ENCODE measurements around the gene NAIF1. TPM values are rescaled to one million over a fixed set of nuclear protein-coding genes. Genes with fewer than 3 reads are reported as not detected.

The NAIF1 gene
- total RNA-seq, 2 donors from 2014 or later, result 5.8 to 8.2 TPM

- Histone ChIP-seq H3K4me3 (no peak overlapping the region), H3K36me3 (peaks cover 9% of the 10 kb centered on the region), H3K27ac (peak overlapping the region; percentile 86 to 89), H3K27me3 (no peaks in the 10 kb centered on the region), H3K4me1 (peaks cover 0 to 97% of the 10 kb centered on the region in 2 donors), H3K9me3 (no peaks in the 10 kb centered on the region)
- DNase-seq (ENCODE audit: low spot score), result no peak
- no peak for TF ChIP-seq CTCF (IDR thresholded peaks at IDR 0.05)
Observed at GRCh38 chr9:128096616-128097536, 29.8 kb upstream of the NAIF1 start.

GRCh38 chr9:128094950-128095544 lies 27.9 kb upstream of the NAIF1 start:
- H3K9me3 ChIP-seq, result no peaks in the 10 kb centered on the region
- no peak for TF ChIP-seq CTCF (IDR thresholded peaks at IDR 0.05)
- no peak for DNase-seq (ENCODE audit: low spot score)
- peaks cover 0 to 93% of the 10 kb centered on the region in 2 donors for H3K4me1 ChIP-seq
- H3K36me3 ChIP-seq, result no peaks in the 10 kb centered on the region
- no peak overlapping the region for H3K4me3 ChIP-seq
- H3K27me3 ChIP-seq, result no peaks in the 10 kb centered on the region
- H3K27ac ChIP-seq, result peak overlapping the region; percentile 86 to 89

GRCh38 chr9:128094166-128094949 lies 27.2 kb upstream of the NAIF1 start:
- H3K4me1 ChIP-seq, result peaks cover 0 to 86% of the 10 kb centered on the region in 2 donors
- peak overlapping the region in 1 of 2 donors; percentile 29 for H3K4me3 ChIP-seq
- DNase-seq (ENCODE audit: low spot score), result peak; percentile 99
- H3K27me3 ChIP-seq, result no peaks in the 10 kb centered on the region
- TF ChIP-seq CTCF (IDR thresholded peaks at IDR 0.05), result no peak
- H3K27ac ChIP-seq, result peak overlapping the region; percentile 86 to 89
- H3K36me3 ChIP-seq, result no peaks in the 10 kb centered on the region
- H3K9me3 ChIP-seq, result no peaks in the 10 kb centered on the region

GRCh38 chr9:128093011-128093410 lies 25.9 kb upstream of the NAIF1 start:
- peaks cover 0 to 73% of the 10 kb centered on the region in 2 donors for H3K4me1 ChIP-seq
- H3K9me3 ChIP-seq, result no peaks in the 10 kb centered on the region
- H3K4me3 ChIP-seq, result no peak overlapping the region
- no peaks in the 10 kb centered on the region for H3K36me3 ChIP-seq
- peak overlapping the region; percentile 86 to 89 for H3K27ac ChIP-seq
- TF ChIP-seq CTCF (IDR thresholded peaks at IDR 0.05), result no peak
- no peaks in the 10 kb centered on the region for H3K27me3 ChIP-seq
- no peak for DNase-seq (ENCODE audit: low spot score)

GRCh38 chr9:128092199-128092977 lies 25.3 kb upstream of the NAIF1 start:
- TF ChIP-seq CTCF (IDR thresholded peaks at IDR 0.05), result no peak
- no peak for DNase-seq (ENCODE audit: low spot score)
- no peaks in the 10 kb centered on the region for H3K36me3 ChIP-seq
- no peak overlapping the region for H3K4me3 ChIP-seq
- peak overlapping the region in 1 of 2 donors; percentile 89 for H3K27ac ChIP-seq
- peaks cover 0 to 66% of the 10 kb centered on the region in 2 donors for H3K4me1 ChIP-seq
- no peaks in the 10 kb centered on the region for H3K9me3 ChIP-seq
- H3K27me3 ChIP-seq, result no peaks in the 10 kb centered on the region
